Eye (tissue), 1 donor: ENCODE measurements around the gene KRTAP5-11.
"Not testable (repeated sequence)": the region's sequence is repeated elsewhere in the genome, so short reads cannot be mapped to it uniquely, and the experiment has no call there.

Experiments used
- DNase-seq: peaks from one replicate; pipeline ENCODE4 v3.0.0-alpha.2; 2015

The KRTAP5-11 gene

GRCh38 chr11:71580057-71581003, 2.3 kb downstream of the KRTAP5-11 start:
- DNase-seq = peak; percentile 77

- not testable (repeated sequence) for DNase-seq
Measured at GRCh38 chr11:71579513-71579912, 3.2 kb downstream of the KRTAP5-11 start.

- DNase-seq = no peak
Measured at GRCh38 chr11:71577469-71578004, 5.1 kb downstream of the KRTAP5-11 start.

- DNase-seq = not testable (repeated sequence)
Measured at GRCh38 chr11:71576688-71577465, 5.8 kb downstream of the KRTAP5-11 start.

- peak; percentile 42 for DNase-seq
Measured at GRCh38 chr11:71575723-71576424, 6.8 kb downstream of the KRTAP5-11 start.

GRCh38 chr11:71574418-71574817, 8.3 kb downstream of the KRTAP5-11 start:
- no peak for DNase-seq

- DNase-seq = no peak
Measured at GRCh38 chr11:71572811-71573210, 9.9 kb downstream of the KRTAP5-11 start.

GRCh38 chr11:71571101-71571850, 11.4 kb downstream of the KRTAP5-11 start:
- not testable (repeated sequence) for DNase-seq

GRCh38 chr11:71568704-71569349, 13.8 kb downstream of the KRTAP5-11 start:
- DNase-seq = peak; percentile 30

- DNase-seq = not testable (repeated sequence)
Measured at GRCh38 chr11:71567633-71568032, 15.0 kb downstream of the KRTAP5-11 start.

GRCh38 chr11:71566626-71567599, 15.8 kb downstream of the KRTAP5-11 start:
- peak; percentile 43 for DNase-seq

GRCh38 chr11:71566081-71566620, 16.5 kb downstream of the KRTAP5-11 start:
- DNase-seq = no peak

- no peak for DNase-seq
Measured at GRCh38 chr11:71565263-71565662, 17.4 kb downstream of the KRTAP5-11 start, which contains the start of gene KRTAP5-10. Gene KRTAP5-10 (plus strand): TSS chr11:71565563. CDS start chr11:71565588, 25 bp downstream.

- DNase-seq = no peak
Measured at GRCh38 chr11:71564430-71564829, 18.2 kb downstream of the KRTAP5-11 start.

- peak; percentile 52 for DNase-seq
Measured at GRCh38 chr11:71563406-71563805, 19.3 kb downstream of the KRTAP5-11 start.

- DNase-seq = no peak
Measured at GRCh38 chr11:71562120-71562519, 20.6 kb downstream of the KRTAP5-11 start.

- no peak for DNase-seq
Measured at GRCh38 chr11:71558996-71559395, 23.7 kb downstream of the KRTAP5-11 start.

GRCh38 chr11:71557257-71557656, 25.4 kb downstream of the KRTAP5-11 start:
- DNase-seq = no peak

- no peak for DNase-seq
Measured at GRCh38 chr11:71556018-71556417, 26.7 kb downstream of the KRTAP5-11 start.

- no peak for DNase-seq
Measured at GRCh38 chr11:71555508-71555907, 27.2 kb downstream of the KRTAP5-11 start.
